HEK293 (cell line): ENCODE measurements around the gene SETD7.
A peak's percentile ranks its signal among the peaks of the same experiment; 100 is the strongest.

Source experiments
- HIC1 ChIP-seq: fragments of 450-650 bp; formaldehyde crosslinking; IDR thresholded peaks from 2 replicates; pipeline ENCODE4 v1.5.1; 2016; ENCODE audit warnings: missing biosample characterization, missing genetic modification characterization
- IKZF3 ChIP-seq: fragments of 450-650 bp; IDR thresholded peaks from 2 replicates; pipeline ENCODE4 v1.5.0; 2018; ENCODE audit warnings: missing biosample characterization, mild to moderate bottlenecking, missing genetic modification characterization, moderate library complexity
- KLF10 ChIP-seq: fragments of 450-650 bp; IDR thresholded peaks from 2 replicates; pipeline ENCODE4 v1.5.1; 2018; ENCODE audit warnings: missing biosample characterization, mild to moderate bottlenecking, missing genetic modification characterization
- KLF17 ChIP-seq: fragments of 450-650 bp; formaldehyde crosslinking; IDR thresholded peaks from 2 replicates; pipeline ENCODE4 v1.5.1; 2016; ENCODE audit warnings: missing biosample characterization, missing genetic modification characterization
- MZF1 ChIP-seq: fragments of 450-650 bp; formaldehyde crosslinking; IDR thresholded peaks from 2 replicates; pipeline ENCODE4 v1.5.1; 2017; ENCODE audit warnings: missing biosample characterization, missing genetic modification characterization, borderline replicate concordance
- PRDM1 ChIP-seq: fragments of 450-650 bp; formaldehyde crosslinking; IDR thresholded peaks from 2 replicates; pipeline ENCODE4; 2016; ENCODE audit warnings: missing biosample characterization, missing genetic modification characterization
- PRDM6 ChIP-seq: fragments of 450-650 bp; formaldehyde crosslinking; IDR thresholded peaks from 2 replicates; pipeline ENCODE4 v1.5.1; 2017; ENCODE audit warnings: missing biosample characterization, missing genetic modification characterization
- SCRT2 ChIP-seq: fragments of 450-650 bp; formaldehyde crosslinking; IDR thresholded peaks from 2 replicates; pipeline ENCODE4 v1.5.1; 2016; ENCODE audit warnings: missing biosample characterization, missing genetic modification characterization
- SP2 ChIP-seq: fragments of 450-650 bp; formaldehyde crosslinking; IDR thresholded peaks from 2 replicates; pipeline ENCODE4 v1.5.1; 2016; ENCODE audit warnings: missing biosample characterization, missing genetic modification characterization
- ZBTB21 ChIP-seq: fragments of 450-650 bp; formaldehyde crosslinking; IDR thresholded peaks from 2 replicates; pipeline ENCODE4 v1.5.1; 2017; ENCODE audit warnings: missing biosample characterization, missing genetic modification characterization
- ZBTB49 ChIP-seq: fragments of 450-650 bp; formaldehyde crosslinking; IDR thresholded peaks from 2 replicates; pipeline ENCODE4 v1.5.1; 2016; ENCODE audit warnings: missing biosample characterization, missing genetic modification characterization, low read depth
- ZBTB8A ChIP-seq: fragments of 450-650 bp; formaldehyde crosslinking; IDR thresholded peaks from 2 replicates; pipeline ENCODE4 v1.5.1; 2016; ENCODE audit warnings: missing biosample characterization, missing genetic modification characterization
- ZNF114 ChIP-seq: fragments of 450-650 bp; formaldehyde crosslinking; IDR thresholded peaks from 2 replicates; pipeline ENCODE4 v1.5.0; 2017; ENCODE audit warnings: missing biosample characterization, missing genetic modification characterization
- ZNF133 ChIP-seq: fragments of 450-650 bp; formaldehyde crosslinking; IDR thresholded peaks from 2 replicates; pipeline ENCODE4 v1.5.1; 2016; ENCODE audit warnings: missing biosample characterization, missing genetic modification characterization
- ZNF140 ChIP-seq: fragments of 450-650 bp; formaldehyde crosslinking; IDR thresholded peaks from 2 replicates; pipeline ENCODE4 v1.5.1; 2016; ENCODE audit warnings: missing biosample characterization, missing genetic modification characterization
- ZNF239 ChIP-seq: fragments of 450-650 bp; formaldehyde crosslinking; IDR thresholded peaks from 2 replicates; pipeline ENCODE4 v1.5.1; 2016; ENCODE audit warnings: missing biosample characterization, missing genetic modification characterization
- ZNF362 ChIP-seq: fragments of 450-650 bp; formaldehyde crosslinking; IDR thresholded peaks from 2 replicates; pipeline ENCODE4 v1.5.1; 2016; ENCODE audit warnings: missing biosample characterization, missing genetic modification characterization
- ZNF394 ChIP-seq: fragments of 450-650 bp; formaldehyde crosslinking; IDR thresholded peaks from 2 replicates; pipeline ENCODE4 v1.5.1; 2016; ENCODE audit warnings: missing biosample characterization, missing genetic modification characterization, mild to moderate bottlenecking, moderate library complexity, borderline replicate concordance
- ZNF449 ChIP-seq: fragments of 450-650 bp; formaldehyde crosslinking; IDR thresholded peaks from 2 replicates; pipeline ENCODE4 v1.5.1; 2017; ENCODE audit warnings: missing biosample characterization, mild to moderate bottlenecking, missing genetic modification characterization, moderate library complexity
- ZNF585B ChIP-seq: fragments of 450-650 bp; formaldehyde crosslinking; IDR thresholded peaks from 2 replicates; pipeline ENCODE4 v1.5.1; 2016; ENCODE audit warnings: missing biosample characterization, missing genetic modification characterization
- ZNF660 ChIP-seq: fragments of 450-650 bp; IDR thresholded peaks from 2 replicates; pipeline ENCODE4 v1.5.1; 2018; ENCODE audit warnings: missing biosample characterization, mild to moderate bottlenecking, missing genetic modification characterization
- ZNF670 ChIP-seq: fragments of 450-650 bp; formaldehyde crosslinking; IDR thresholded peaks from 2 replicates; pipeline ENCODE4 v1.5.1; 2016; ENCODE audit warnings: missing biosample characterization, missing genetic modification characterization, low read depth
- ZNF776 ChIP-seq: fragments of 450-650 bp; formaldehyde crosslinking; IDR thresholded peaks from 2 replicates; pipeline ENCODE4 v1.5.0; 2017; ENCODE audit warnings: missing biosample characterization, missing genetic modification characterization, borderline replicate concordance
- ZSCAN18 ChIP-seq: fragments of 450-650 bp; formaldehyde crosslinking; IDR thresholded peaks from 2 replicates; pipeline ENCODE4 v1.5.1; 2016; ENCODE audit warnings: missing biosample characterization, missing genetic modification characterization
- ZSCAN5A ChIP-seq: fragments of 450-650 bp; formaldehyde crosslinking; IDR thresholded peaks from 2 replicates; pipeline ENCODE4 v1.5.1; 2016; ENCODE audit warnings: missing biosample characterization, missing genetic modification characterization
- ZXDB ChIP-seq: fragments of 450-650 bp; formaldehyde crosslinking; IDR thresholded peaks from 2 replicates; pipeline ENCODE4 v1.5.1; 2016; ENCODE audit warnings: missing biosample characterization, missing genetic modification characterization

SETD7 gene

GRCh38 chr4:139593091-139593564 is 37.1 kb upstream of the SETD7 start (continued):
- no peak for TF ChIP-seq ZBTB49
- no peak for TF ChIP-seq ZSCAN5A (tag by site-specific recombination)
- peak; percentile 84 for TF ChIP-seq PRDM6 (tag by site-specific recombination)
- TF ChIP-seq ZSCAN18 (tag by site-specific recombination) = no peak
- TF ChIP-seq KLF17 = no peak
- no peak for TF ChIP-seq ZBTB8A (tag by site-specific recombination)
- no peak for TF ChIP-seq ZNF776 (tag by site-specific recombination)
- no peak for TF ChIP-seq ZNF239
- 0 out of 2 replicates have a peak, but pooled peaks have one; percentile 38 for TF ChIP-seq ZNF660 (tag by site-specific recombination)
- 0 out of 2 replicates have a peak, but pooled peaks have one; percentile 15 for TF ChIP-seq ZXDB (tag by site-specific recombination)
- peak; percentile 51 for TF ChIP-seq HIC1 (tag by site-specific recombination)
- TF ChIP-seq PRDM1 (tag by site-specific recombination) = 0 out of 2 replicates have a peak, but pooled peaks have one; percentile 40
- peak; percentile 34; the same call in 1 of the 2 replicates for TF ChIP-seq ZNF394 (tag by site-specific recombination)
- peak; percentile 42; the same call in 1 of the 2 replicates for TF ChIP-seq IKZF3 (tag by site-specific recombination)
- TF ChIP-seq ZBTB21 = peak; percentile 85
- no peak for TF ChIP-seq ZNF114 (tag by site-specific recombination)
- no peak for TF ChIP-seq ZNF670 (tag by site-specific recombination)
- peak; percentile 65 for TF ChIP-seq SCRT2 (tag by site-specific recombination)
- TF ChIP-seq SP2 (tag by site-specific recombination) = peak; percentile 35; the same call in 1 of the 2 replicates
- TF ChIP-seq MZF1 = no peak
- no peak for TF ChIP-seq ZNF140 (tag by site-specific recombination)
- TF ChIP-seq ZNF585B (tag by site-specific recombination) = no peak
- peak; percentile 83 for TF ChIP-seq ZNF362 (tag by site-specific recombination)
- TF ChIP-seq ZNF133 (tag by site-specific recombination) = no peak
- peak; percentile 32; the same call in 1 of the 2 replicates for TF ChIP-seq KLF10 (tag by site-specific recombination)
- no peak for TF ChIP-seq ZNF449
